Measurements from ENCODE around the gene RBP5.

GRCh38 chr12:7093486-7093885, 35.2 kb downstream of the RBP5 start:
- no peak for TF ChIP-seq CTCF (conservative IDR thresholded peaks at IDR 0.05 in 1 of 2, IDR thresholded peaks at IDR 0.05 in 1 of 2; ENCODE audit: low read depth in 1 of 2, low read length in 2 of 2)
- no peak for TF ChIP-seq EZH2 (IDR thresholded peaks at IDR 0.05; ENCODE audit: low read length, missing control alignments)

Measured in fibroblast of lung (primary cell).